K562 (cell line): ENCODE measurements around the gene AMZ1.

Source experiments
- RBM17 ChIP-seq: fragments of 200-400 bp; formaldehyde crosslinking; IDR thresholded peaks from 2 replicates; pipeline ENCODE4 v1.6.1; 2017; ENCODE audit warnings: low read depth, mild to moderate bottlenecking, low read length, borderline replicate concordance
- ZNF3 ChIP-seq: fragments of 250-450 bp; sonication (Bioruptor Pico); IDR thresholded peaks from 2 replicates; pipeline ENCODE4 v1.5.0; 2021; ENCODE audit warnings: mild to moderate bottlenecking, moderate library complexity
- TF ChIP-seq, protein P1 (sequence below): sonication (generic); formaldehyde crosslinking; IDR thresholded peaks from 2 replicates; pipeline ENCODE4 v1.8.0; 2022; ENCODE audit warnings: mild to moderate bottlenecking, missing genetic modification reagents, borderline replicate concordance

DNA sequence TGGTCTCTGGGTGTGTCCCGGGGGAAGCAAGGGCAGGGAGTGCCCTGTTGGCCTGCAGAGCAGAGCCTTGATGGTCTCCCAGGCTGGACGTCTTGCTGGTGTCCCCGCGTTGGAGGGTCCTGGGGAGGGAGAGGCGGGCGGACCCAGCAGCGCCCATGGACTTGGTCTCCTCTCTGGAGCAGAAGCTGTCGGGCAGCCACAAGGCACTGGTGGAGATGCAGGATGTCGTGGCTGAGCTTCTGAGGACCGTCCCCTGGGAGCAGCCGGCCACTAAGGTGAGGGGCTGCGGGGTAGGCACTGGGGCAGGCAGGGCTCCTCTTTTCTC is 35.3 kb upstream of the AMZ1 start:
- TF ChIP-seq, protein P1, sequence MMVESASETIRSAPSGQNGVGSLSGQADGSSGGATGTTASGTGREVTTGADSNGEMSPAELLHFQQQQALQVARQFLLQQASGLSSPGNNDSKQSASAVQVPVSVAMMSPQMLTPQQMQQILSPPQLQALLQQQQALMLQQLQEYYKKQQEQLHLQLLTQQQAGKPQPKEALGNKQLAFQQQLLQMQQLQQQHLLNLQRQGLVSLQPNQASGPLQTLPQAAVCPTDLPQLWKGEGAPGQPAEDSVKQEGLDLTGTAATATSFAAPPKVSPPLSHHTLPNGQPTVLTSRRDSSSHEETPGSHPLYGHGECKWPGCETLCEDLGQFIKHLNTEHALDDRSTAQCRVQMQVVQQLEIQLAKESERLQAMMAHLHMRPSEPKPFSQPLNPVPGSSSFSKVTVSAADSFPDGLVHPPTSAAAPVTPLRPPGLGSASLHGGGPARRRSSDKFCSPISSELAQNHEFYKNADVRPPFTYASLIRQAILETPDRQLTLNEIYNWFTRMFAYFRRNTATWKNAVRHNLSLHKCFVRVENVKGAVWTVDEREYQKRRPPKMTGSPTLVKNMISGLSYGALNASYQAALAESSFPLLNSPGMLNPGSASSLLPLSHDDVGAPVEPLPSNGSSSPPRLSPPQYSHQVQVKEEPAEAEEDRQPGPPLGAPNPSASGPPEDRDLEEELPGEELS (CRISPR knock-in tag), result no peak
- no peak for TF ChIP-seq ZNF3 (CRISPR knock-in tag)
- no peak for TF ChIP-seq RBM17
